ENCODE data around the gene SLC39A13.

GRCh38 chr11:47464483-47464882, 56.1 kb downstream of the SLC39A13 start:
- TF ChIP-seq POLR2AphosphoS5 (IDR thresholded peaks at IDR 0.05; ENCODE audit: low read depth, low read length) (no peak), TAF1 (IDR thresholded peaks at IDR 0.05; ENCODE audit: borderline replicate concordance, insufficient read depth, low read length) (no peak), REST (IDR thresholded peaks at IDR 0.05; ENCODE audit: insufficient read depth in 1 of 2, low read depth in 2 of 2, low read length in 2 of 2) (no peak), SIN3A (IDR thresholded peaks at IDR 0.05; ENCODE audit: borderline replicate concordance, insufficient read depth, low read length) (no peak), FOXP2 (optimal IDR thresholded peaks at IDR 0.05; ENCODE audit: borderline replicate concordance, extremely low read depth, extremely low read length, insufficient read depth) (no peak)

Data from PFSK-1 (cell line).